ENCODE measurements around the gene PAPSS1.
"Not testable (repeated sequence)": the region's sequence is repeated elsewhere in the genome, so short reads cannot be mapped to it uniquely, and the experiment has no call there.

PAPSS1 gene

DNA sequence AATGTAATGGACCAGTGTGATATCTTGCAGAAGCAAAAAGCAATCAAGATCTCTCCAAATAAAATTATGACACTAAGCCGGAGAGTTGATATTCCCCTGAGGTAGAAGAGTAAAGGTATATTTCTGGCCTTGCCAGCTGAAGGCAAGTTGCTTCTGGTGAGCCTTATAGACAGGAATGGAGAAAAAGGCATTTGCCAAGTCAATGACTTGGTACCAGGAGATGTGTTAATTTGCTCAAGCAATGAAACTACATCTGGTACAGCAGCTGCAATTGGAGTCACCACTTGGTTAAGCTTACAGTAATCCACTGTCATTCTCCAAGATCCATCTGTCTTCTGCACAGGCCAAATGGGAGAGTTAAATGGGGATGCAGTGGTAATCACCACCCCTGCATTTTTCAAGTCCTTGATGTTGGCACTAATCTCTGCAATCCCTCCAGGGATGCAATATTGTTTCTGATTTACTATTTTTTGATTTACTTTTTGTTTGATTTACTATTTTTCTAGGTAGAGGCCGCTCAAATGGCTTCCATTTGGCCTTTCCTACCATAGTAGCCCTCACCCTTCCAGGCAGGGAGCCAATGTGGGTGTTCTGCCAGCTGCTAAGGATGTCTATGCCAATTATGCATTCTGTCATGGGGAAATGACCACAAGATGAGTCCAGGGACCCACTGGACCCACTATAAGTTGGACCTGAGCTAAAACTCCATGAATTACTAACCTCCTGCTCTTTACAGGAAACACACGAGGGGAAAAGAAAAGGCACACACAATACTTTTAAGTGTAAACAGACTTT is 6.3 kb upstream of the PAPSS1 start:
- not testable (repeated sequence) for DNase-seq (ENCODE audit: low spot score)

DNA sequence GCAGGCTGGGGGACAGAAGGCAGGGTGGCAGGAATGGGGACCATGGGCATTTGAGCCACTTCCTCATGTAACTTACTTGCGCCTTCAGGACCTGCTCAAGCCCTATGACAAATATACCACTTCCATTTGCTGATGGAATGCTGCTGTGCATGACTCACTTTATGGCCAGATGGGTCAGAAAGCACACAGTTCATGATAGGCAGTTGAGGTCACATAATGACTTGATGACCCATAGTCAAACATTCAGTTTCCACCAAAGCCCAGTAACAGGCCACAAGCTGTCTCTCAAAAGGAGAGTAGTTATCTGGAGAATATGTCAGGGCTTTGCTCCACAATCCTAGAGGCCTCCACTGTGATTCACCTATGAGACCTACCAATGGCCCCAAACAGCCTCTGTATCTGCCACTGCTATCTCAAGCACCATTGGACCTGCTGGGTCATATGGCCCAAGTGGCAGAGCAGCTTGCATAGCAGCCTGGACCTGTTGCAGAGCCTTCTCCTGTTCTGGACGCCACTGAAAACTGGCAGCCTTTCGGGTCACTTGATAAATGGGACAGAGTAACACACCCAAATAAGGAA is 5.3 kb upstream of the PAPSS1 start:
- no peak for DNase-seq (ENCODE audit: low spot score)

DNA sequence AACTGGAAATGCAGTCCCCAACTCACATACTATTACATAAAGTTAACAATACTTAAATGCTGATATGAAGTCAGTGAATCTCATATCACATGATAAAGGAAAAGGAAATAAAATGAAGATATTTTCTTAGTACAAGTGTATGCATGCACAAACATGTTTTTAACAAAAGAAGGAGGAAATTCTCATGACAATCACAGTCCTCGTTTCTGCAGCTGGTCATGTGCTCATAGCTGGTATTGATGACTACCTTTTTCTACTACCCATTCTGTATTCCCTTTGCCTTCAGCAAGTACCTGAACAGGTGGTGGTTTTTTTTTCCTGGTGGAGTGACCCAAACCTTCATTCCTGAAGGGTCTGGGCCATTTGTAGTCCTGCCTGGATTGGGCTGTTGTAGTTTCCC is 3.3 kb upstream of the PAPSS1 start:
- DNase-seq (ENCODE audit: low spot score) = not testable (repeated sequence)

DNA sequence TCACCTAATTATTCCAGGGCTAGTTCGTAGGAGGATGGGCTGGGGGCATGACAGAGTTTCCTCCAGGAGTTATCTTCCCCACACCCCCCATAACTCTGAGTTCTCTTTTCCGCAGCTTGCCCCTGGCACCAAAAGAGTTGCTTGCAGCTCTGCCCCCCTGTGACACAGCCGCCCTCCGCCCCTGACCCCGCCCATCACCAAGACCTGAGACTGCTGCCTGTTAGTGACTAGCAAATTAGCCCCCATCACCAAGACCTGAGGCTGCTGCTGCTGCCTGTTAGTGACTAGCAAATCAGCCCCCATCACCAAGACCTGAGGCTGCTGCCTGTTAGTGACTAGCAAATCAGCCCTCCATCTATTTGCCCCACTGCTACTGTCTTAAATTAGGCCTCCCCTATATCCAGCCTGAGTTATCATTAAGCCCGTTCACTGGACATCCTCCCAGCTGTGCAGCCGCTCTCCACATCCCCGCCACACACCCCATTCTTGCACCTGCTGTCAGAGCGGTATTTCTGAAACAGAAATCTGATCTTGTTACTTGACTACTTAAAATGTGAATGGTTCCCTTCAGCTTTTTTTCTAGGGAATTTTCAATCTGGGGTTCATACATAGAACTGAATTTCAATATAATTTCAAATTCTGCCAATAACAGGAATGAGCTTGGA is 1.5 kb upstream of the PAPSS1 start:
- DNase-seq (ENCODE audit: low spot score) = no peak

DNA sequence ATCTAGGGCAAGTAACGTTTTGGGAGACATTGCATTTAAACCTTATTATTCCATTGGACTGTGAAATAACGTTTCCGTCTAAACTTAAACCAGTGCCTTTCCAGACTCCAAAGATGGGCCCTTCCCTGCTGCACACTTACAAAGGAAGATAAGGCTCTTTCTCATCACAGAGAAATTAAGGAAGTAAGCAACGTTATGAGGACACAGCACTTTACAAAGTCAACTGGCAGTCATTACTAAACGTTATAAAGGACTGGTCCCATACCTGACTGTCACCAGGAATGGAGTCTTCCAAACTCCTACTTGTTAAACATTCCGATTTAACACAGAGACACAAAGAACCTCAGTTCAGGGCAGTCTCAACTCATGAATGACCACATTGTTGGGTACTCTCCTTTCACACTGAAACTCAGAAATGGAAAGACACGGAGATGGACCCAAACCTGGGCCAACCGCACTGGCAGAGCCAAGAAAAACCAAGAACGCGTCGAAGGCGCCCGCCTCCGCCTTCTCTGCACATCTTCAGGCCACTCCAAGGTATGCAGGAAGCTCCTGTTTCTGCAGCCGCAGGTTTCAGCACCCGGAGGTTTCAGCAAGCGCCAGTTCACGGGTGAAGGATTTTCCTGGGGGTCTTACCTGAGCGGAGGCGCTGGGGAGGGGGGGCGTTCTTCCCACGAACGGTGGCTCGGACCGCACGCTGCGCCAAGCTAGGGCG is 670 bp downstream of the PAPSS1 start:
- DNase-seq (ENCODE audit: low spot score) = no peak

DNA sequence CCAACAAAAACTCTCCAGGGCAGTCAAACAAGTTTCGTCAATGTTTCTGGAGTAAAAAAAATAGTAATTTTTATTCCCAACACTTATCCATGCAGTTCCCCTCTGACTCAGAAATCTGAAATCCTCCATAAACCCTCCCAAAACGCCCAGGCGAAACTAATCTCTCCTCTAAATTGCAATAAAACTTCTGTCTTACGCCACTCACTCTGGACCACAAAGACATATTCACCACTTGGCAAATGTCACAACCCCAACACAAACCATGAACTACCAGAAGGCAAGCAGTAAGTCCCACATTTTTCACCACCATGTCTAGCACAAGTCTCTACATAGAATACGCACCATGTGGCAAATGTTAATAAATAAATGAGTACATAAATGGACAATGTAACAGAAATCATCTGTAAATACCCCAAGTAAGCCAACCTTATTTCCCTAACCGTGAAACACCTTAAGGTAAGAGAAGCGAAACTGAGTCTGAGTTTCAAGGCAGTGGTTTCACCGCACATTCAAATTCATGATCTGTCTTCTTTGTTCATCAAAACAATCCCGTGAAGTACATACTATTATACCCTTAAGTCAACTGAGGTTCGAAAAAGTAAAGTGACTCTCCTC is 1.6 kb downstream of the PAPSS1 start:
- DNase-seq (ENCODE audit: low spot score) = no peak

DNA sequence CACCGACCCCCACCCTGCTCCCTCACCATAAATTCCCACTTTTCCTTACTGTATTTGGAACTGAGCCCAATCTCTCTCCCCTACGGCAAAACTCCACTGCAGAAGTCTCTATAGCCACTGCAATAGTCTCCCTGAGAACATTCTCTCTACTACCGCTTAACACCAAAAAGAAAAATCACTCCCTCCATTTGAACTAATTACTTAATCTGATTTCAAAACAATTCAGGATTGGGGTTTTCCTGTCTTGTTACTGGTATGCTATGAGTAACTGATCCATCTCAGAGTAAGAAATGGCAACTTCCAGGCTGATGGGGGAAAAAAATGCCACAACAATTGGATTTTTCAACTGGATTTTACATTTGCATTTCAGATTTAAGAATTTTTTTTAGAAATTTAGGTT is 5.8 kb downstream of the PAPSS1 start:
- no peak for DNase-seq (ENCODE audit: low spot score)

DNA sequence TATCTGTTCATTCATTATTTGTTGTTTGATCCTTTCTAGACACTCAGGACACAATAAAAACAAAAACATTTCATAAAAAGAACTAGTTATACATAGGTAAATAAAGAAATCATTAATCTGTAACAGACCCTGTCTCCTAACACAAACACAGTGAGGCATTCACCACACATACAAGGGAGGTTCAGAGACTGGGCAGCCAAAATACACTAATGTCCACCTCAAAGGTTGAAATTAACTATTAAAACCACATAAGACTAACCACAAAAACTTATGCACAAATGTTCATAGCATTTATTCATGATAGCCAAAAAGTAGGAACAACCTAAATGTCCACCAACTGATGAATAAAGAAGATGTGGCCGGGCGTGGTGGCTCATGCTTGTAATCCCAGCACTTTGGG is 7.8 kb downstream of the PAPSS1 start:
- DNase-seq (ENCODE audit: low spot score) = no peak

DNA sequence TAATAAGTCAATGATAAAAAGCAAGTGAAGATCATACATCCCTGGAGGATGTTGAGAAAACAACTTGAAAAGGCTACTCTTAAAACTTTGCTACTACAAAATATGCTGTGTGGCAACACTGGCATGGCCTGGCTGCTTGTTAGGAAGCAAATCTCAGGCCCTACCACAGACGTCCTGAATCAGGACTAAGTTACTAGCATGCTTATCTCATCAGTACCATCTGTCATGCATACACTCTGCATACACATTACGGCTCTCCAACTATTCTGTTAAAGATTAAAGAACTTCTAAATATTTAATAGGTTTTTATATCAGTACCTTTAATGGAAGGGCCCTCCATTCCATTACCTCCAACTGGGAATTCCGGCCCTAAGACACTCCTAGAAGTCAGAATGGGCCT is 8.2 kb downstream of the PAPSS1 start:
- DNase-seq (ENCODE audit: low spot score) = no peak

DNA sequence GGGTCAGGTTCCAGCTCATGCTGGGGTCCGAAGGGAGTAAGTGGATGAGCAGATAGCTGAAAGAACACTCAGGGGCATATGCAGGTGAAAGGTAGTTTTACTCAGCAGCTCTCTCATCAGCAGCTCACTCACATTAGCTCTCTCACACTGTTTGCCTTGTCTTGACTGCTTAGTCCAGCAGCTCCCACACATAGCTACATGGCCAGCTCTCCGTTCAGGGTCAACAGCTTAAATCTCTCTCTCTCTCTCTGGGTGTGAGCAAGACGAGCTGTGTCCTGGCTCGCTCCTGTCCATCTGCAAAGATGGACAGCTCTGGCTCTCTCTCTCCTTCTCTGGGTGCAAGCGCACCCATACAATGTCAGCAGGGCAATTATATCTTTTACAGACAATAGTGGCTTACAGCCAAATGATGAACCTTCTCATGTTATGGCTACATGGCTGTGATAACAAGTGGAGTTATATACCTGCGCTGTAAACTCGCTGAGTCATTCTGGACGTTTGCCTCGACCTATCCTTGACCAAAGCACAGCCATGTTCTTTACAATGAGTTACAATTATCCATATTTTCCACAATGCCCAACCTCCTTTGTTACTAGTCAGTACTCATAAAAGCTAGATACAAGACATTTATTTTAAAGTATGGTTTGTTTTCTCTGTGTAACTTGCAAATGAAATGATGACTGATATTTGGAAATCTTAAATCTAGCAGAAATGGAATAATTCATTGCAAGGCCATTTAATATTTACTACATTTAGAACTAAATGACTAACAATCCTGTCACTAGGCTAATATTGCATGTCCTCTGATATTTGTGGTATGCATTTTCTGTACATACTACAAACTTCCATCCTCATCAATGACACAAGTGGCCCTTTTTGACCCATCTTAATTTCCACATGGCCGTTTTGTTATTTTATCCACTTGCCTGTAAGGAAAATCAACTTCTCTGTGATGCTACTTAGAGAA is 9.3 kb downstream of the PAPSS1 start:
- DNase-seq (ENCODE audit: low spot score) = no peak

DNA sequence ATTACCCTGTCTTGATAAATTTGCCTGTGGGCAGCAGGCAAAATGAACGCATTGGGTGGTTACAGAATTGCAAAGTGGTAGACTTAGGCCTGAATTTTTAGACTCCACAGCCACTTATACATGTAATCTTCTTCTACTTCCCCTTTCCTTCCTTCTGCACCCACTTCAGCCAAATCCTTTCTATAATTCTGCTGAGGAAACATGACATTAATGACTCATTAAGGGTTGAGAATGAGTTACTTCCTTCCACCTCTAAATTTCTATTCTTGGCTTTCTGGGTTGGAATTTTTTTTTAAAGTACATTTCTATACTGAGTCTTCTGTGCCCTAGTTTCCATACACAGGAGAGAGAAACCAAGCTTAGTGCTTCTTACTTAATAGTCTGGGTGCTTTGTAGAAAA is 10.1 kb downstream of the PAPSS1 start:
- no peak for DNase-seq (ENCODE audit: low spot score)

DNA sequence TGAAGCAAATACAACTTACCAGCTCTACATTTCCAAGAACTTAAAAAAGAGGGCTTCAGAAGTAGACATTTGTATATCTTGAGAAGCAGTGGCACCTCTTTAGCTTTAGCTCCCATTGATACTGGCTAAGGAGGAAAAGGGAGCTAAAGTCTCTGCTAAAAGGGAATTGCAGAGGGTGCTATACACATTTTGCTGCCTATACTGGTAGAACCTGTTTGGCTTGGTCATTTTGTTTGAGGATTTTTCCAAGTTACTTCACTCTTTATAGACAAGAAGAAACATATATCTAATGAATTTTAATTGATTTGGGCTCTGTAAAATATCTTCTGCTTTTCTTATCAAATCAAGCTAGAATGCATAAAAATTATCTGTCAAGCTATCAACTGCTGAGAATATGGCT is 11.8 kb downstream of the PAPSS1 start:
- no peak for DNase-seq (ENCODE audit: low spot score)

DNA sequence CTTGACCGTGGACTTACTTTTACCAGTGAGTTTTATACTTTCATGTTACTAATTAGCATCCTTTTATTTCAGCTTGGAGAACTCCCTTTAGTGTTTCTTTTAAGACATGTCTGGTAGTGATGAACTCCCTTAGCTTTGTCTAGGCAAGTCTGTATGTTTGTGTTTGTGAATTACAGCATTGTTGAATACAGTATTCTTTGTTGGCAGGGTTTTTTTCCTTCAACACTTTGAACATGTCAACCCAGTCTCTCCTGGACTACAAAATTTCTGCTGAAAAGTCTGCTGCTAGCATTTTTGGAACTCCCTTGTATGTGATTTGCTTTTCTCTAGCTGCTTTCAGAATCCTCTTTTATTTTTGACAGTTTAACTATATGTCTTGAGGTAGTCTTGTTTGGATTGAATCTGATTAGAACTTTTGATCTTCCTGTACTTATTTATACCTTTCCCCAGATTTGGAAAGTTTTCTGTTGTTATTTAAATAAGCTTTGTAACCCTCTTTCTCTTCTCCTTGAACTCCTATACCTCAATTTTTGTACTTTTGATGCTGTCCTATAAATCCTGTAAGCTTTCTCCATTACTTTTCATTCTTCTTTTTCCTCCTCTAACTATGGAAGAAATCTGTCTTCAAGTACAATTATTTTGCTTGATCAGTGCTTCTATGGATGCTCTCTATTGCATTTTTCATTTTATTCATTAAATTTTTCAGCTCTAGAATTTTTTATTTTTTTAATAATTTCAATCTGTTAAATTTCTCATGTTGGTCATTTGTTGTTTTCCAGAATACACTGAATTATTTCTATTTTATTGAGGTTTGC is 14.1 kb downstream of the PAPSS1 start:
- no peak for DNase-seq (ENCODE audit: low spot score)

DNA sequence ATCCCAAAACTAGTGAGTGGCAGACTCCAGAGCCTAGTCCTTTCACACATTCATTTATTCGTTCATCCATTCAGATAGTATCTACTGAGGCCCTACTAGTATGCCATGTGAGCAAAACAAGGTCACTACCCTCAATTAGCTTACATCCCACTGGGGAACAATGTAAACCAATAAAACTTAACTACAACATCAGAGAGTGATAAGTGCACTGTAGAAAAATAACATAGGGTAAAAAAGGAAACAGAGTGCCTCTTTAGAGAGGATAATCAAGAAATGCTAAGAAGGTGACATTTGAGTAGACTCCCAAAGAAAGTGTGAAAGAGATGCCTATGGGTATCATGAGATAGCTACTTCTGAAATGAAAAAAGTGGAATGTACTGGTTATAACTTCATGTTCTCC is 18.5 kb downstream of the PAPSS1 start:
- DNase-seq (ENCODE audit: low spot score) = no peak

DNA sequence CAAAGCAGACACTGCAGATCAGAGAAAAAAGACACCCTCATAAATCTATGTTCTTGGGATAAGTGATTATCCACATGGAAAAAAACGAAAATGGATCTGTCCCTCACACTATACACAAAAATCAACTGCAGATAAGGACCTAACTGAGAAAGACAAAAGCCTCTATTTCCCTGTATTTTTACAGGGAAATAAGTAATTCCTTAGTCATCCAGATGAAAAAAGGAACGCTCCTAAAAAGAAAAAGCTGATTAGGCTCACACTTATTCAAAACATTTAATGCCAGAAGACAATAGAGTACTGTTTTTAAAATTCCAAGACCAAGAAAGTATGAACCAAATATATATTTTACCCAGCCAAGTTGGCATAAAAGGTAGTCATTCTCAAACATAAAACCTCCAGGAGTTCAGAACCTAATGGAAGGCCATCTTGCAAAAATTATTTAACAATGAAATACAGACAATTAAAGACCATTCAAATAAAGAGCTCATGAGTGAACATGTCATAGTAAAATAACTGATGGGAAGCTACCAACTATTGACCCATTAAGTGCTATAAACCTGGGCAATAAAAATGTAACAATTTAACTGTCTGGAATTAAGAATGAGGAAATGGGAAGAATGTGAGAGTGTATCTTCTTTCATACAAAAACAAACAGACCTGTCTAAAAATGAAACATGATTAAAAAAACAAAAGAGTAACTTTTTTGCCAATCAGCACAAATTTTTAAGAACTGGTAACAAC is 20.4 kb downstream of the PAPSS1 start:
- no peak for DNase-seq (ENCODE audit: low spot score)

DNA sequence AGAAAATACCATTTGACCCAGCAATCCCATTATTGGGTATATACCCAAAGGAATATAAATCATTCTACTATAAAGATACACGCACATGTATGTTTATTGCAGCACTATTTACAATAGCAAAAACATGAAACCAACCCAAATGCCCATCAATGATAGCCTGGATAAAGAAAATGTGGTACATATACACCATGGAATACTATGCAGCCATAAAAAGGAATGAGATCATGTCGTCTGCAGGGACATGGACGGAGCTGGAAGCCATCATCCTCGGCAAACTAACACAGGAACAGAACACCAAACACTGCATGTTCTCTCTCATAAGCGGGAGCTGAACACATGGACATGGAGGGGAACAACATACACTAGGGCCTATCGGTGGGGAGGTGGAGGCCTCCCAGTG is 23.8 kb downstream of the PAPSS1 start:
- not testable (repeated sequence) for DNase-seq (ENCODE audit: low spot score)

DNA sequence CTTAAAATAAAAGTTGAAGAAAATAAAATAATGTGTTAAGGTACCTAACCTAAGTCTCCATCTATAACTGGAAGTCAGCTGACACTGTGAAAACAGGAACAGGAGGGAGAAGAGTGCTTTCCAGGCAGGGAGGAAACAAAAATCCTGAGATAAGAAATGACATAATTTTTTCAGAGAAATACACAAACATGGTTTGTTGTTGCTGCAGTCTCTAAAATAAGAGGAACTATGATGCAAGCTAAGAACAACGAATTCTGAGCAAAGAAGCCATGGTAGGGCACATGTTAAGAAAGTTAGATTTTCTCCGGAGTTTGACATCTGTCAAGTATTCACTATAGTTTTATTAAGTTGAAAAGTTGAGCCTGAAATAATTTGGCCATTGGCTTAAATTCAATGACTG is 26.9 kb downstream of the PAPSS1 start:
- DNase-seq (ENCODE audit: low spot score) = no peak

DNA sequence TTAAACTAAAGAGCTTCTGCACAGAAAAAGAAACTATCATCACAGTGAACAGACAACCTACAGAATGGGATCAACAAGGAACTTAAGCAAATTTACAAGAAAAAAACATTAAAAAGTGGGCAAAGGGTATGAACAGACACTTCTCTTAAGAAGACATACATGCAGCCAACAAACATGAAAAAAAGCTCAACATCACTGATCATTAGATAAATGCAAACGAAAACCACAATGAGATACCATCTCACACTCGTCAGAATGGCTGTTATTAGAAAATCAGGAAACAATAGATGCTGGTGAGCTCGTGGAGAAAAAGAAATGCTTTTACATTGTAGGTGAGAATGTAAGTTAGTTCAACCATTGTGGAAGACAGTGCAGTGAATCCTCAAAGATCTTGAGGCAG is 27.8 kb downstream of the PAPSS1 start:
- no peak for DNase-seq (ENCODE audit: low spot score)

DNA sequence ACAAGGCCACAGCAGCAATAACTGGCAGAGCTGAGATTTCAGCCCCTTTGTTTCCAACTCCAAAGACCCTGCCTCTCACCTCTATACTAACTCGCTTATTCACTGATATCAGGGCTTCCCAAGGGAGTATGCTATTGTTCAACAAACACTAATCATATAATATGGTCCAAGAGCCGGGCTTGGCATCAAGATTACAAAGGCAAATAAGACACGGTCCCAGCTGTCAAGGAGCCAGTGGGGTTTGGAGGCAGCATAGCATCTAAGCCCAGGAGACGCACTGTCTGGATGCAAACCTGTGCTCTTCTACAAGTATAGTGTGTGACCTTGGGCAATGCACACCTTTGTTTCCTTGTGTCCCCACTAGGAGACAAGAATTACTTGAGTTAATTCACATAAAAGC is 28.7 kb downstream of the PAPSS1 start:
- DNase-seq (ENCODE audit: low spot score) = no peak
